Measurements from ENCODE around the gene PDS5B.

DNA sequence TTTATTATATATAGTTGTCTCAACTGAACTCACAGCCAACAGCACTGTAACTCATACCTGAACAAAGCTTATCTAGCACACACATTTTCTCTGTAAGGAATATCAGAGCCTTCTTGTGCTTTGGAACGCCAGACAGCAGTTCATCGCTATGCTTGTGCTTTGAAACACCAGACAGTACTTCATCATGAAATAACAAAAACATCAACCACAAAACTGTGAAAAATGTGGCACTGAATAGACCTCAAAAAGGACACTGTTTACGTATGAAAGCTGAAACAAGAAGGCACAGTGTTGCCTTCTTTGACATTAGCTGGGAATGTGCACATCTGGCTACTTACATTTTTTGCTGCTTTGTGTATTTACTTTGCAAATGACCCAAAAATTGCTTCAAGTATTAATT, 160.2 kb downstream of the PDS5B start:
- TF ChIP-seq, protein P1, sequence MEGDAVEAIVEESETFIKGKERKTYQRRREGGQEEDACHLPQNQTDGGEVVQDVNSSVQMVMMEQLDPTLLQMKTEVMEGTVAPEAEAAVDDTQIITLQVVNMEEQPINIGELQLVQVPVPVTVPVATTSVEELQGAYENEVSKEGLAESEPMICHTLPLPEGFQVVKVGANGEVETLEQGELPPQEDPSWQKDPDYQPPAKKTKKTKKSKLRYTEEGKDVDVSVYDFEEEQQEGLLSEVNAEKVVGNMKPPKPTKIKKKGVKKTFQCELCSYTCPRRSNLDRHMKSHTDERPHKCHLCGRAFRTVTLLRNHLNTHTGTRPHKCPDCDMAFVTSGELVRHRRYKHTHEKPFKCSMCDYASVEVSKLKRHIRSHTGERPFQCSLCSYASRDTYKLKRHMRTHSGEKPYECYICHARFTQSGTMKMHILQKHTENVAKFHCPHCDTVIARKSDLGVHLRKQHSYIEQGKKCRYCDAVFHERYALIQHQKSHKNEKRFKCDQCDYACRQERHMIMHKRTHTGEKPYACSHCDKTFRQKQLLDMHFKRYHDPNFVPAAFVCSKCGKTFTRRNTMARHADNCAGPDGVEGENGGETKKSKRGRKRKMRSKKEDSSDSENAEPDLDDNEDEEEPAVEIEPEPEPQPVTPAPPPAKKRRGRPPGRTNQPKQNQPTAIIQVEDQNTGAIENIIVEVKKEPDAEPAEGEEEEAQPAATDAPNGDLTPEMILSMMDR (IDR thresholded peaks at IDR 0.05), result no peak
- TF ChIP-seq EP300 (IDR thresholded peaks at IDR 0.05), result no peak
- no peak for TF ChIP-seq POLR2AphosphoS5 (IDR thresholded peaks at IDR 0.05)
